MCF 10A (cell line): Measurements from ENCODE around the gene KRTCAP2. TPM values are rescaled to one million over a fixed set of nuclear protein-coding genes. Genes with fewer than 3 reads are reported as not detected.

Experiments used
- BruUV-seq: library from RNA; stranded (reverse); fragments of 400-500 nt; replicated peaks from 2 replicates; lab custom pipeline; 2021; lab: Mats Ljungman, UMichigan
- CTCF ChIA-PET: fragments of 300-600 bp; sonication (Branson Sonifier 250); formaldehyde crosslinking; extraction: SDS; loops from one replicate; lab custom pipeline; 2021; ENCODE audit warnings: antibody characterized with exemption, inconsistent platforms; lab: Yijun Ruan, JAX
- POLR2A ChIA-PET: fragments of 300-600, 350-650 bp; sonication (Branson Sonifier 250); formaldehyde crosslinking; extraction: SDS; loops from one replicate; lab custom pipeline; 2020; ENCODE audit warnings: antibody characterized with exemption, inconsistent platforms; lab: Yijun Ruan, JAX
- DNase-seq: peaks from one replicate; pipeline ENCODE4 v3.0.0-alpha.2; 2018; ENCODE audit not compliant: unreplicated experiment
- H3K27ac Mint-ChIP-seq: one replicate; pipeline ENCODE4 v1.8.0; 2022; ENCODE audit warnings: mild to moderate bottlenecking, low read depth, mixed read lengths; ENCODE audit not compliant: unreplicated experiment
- H3K27me3 Mint-ChIP-seq: one replicate; pipeline ENCODE4 v1.8.0; 2022; ENCODE audit warnings: mixed read lengths; ENCODE audit not compliant: insufficient read depth, unreplicated experiment
- H3K36me3 Mint-ChIP-seq: one replicate; pipeline ENCODE4 v1.8.0; 2022; ENCODE audit warnings: mild to moderate bottlenecking, moderate library complexity, mixed read lengths; ENCODE audit not compliant: insufficient read depth, unreplicated experiment
- H3K4me1 Mint-ChIP-seq: one replicate; pipeline ENCODE4 v1.8.0; 2022; ENCODE audit warnings: mixed read lengths; ENCODE audit not compliant: insufficient read depth, unreplicated experiment
- H3K4me3 Mint-ChIP-seq: one replicate; pipeline ENCODE4 v1.8.0; 2022; ENCODE audit warnings: mild to moderate bottlenecking, moderate library complexity, mixed read lengths; ENCODE audit not compliant: unreplicated experiment
- H3K9me3 Mint-ChIP-seq: one replicate; pipeline ENCODE4 v1.8.0; 2022; ENCODE audit warnings: mixed read lengths; ENCODE audit not compliant: unreplicated experiment
- intact Hi-C: fragments of 100-400 bp; cut with micrococcal nuclease; formaldehyde crosslinking; loops from 2 replicates; pipeline ENCODE4 v1.14.1; 2022
- total RNA-seq: library from RNA; stranded (reverse); gene quantifications from 2 replicates; pipeline ENCODE4 v1.2.3, GENCODE V29; 2022
- TF ChIP-seq, protein P1 (sequence below): fragments of 200-600 bp; IDR thresholded peaks from one replicate; pipeline ENCODE4 v1.8.0; 2022; ENCODE audit warnings: antibody characterized with exemption, mild to moderate bottlenecking; ENCODE audit not compliant: unreplicated experiment

KRTCAP2 gene
- total RNA-seq, 1 experiment from 2014 or later, result 313 TPM

DNA sequence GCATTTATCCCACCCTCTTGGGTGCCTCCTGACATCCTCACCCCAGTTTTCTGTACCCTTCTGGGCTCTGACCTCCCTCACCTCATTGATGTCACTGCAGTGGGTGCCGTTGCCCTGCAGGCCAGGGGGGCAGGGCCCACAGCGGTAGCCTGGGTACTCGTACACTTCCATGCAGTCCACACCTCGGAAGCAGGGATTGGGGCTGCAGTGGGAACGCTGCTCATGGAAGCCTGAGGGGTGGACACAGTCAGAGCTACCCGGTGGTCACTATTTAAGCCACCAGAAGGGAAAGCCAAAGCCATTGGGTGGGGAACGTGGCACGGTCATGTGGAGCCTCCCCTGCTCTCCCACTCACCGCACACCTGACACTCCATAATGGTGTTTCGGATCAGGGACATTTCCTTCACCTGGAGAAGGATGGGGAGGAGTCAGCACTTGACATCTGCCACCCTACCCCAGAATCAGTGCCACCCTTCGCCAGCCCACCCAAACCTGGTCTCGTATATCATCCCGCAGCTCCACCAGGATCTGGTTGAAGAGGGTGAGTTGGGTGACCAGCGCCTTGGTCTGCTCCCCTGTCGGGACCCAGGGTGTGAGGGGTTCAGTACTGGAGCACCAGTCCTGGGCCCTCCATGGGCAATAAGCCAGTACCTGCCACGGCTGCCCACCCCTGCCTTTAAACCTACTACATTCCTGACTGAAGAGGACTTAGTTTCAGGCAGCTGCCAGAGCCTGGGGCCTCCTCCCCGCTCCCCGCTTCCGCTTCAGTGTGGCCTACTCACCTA lies 29.8 kb upstream of the KRTCAP2 start:
- no TSS peak for BruUV-seq
- no peaks in the 10 kb centered on the region for H3K9me3 Mint-ChIP-seq
- TF ChIP-seq, protein P1, sequence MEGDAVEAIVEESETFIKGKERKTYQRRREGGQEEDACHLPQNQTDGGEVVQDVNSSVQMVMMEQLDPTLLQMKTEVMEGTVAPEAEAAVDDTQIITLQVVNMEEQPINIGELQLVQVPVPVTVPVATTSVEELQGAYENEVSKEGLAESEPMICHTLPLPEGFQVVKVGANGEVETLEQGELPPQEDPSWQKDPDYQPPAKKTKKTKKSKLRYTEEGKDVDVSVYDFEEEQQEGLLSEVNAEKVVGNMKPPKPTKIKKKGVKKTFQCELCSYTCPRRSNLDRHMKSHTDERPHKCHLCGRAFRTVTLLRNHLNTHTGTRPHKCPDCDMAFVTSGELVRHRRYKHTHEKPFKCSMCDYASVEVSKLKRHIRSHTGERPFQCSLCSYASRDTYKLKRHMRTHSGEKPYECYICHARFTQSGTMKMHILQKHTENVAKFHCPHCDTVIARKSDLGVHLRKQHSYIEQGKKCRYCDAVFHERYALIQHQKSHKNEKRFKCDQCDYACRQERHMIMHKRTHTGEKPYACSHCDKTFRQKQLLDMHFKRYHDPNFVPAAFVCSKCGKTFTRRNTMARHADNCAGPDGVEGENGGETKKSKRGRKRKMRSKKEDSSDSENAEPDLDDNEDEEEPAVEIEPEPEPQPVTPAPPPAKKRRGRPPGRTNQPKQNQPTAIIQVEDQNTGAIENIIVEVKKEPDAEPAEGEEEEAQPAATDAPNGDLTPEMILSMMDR, result no peak
- ChIA-PET POLR2A (interaction anchor here (0.6 to 9.2 kb wide), 5 partner anchors 9 to 121 kb away, joined by 3 to 131 read pairs (median 3); partner anchors contain the start of gene KRTCAP2), CTCF (interaction anchor here (0.6 to 9.1 kb wide), 8 partner anchors 8 to 982 kb away, joined by 3 to 111 read pairs (median 6); partner anchors contain the start of genes KRTCAP2 and UBAP2L)
- H3K4me1 Mint-ChIP-seq, result peaks cover 11% of the 10 kb centered on the region
- H3K4me3 Mint-ChIP-seq, result no peak overlapping the region
- peaks cover 54% of the 10 kb centered on the region for H3K36me3 Mint-ChIP-seq
- no peaks in the 10 kb centered on the region for H3K27me3 Mint-ChIP-seq
- no peak for DNase-seq
- no peak overlapping the region for H3K27ac Mint-ChIP-seq
- intact Hi-C loops, result no loop called here

DNA sequence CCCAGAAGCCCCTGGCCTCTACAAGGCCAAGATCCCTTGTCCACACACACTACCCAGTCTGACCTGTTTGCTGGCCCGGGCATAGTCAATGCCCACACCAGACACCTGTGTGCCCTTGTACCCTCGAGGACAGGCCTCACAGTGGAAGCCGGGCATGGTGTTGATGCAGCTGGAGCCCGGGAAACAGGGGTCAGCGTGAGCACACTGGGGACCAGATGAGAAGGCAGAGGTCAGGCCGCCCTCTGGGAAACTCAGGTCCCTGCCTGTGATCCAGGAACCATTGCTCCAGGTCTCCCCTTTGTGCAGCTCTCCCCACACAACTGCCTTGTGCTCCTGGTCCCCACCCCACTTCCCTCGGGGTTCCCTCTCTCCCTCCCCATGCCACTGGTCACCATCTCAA lies 29.1 kb upstream of the KRTCAP2 start:
- TF ChIP-seq, protein P1, result no peak
- peaks cover 5% of the 10 kb centered on the region for H3K4me1 Mint-ChIP-seq
- H3K27me3 Mint-ChIP-seq, result no peaks in the 10 kb centered on the region
- no peak overlapping the region for H3K4me3 Mint-ChIP-seq
- no peak for DNase-seq
- H3K36me3 Mint-ChIP-seq, result peaks cover 53% of the 10 kb centered on the region
- ChIA-PET POLR2A (interaction anchor here (1.5 to 9.2 kb wide), 2 partner anchors 8 to 24 kb away, joined by 3 to 131 read pairs; no protein-coding TSS in a partner anchor), CTCF (interaction anchor here (0.6 to 9.1 kb wide), 8 partner anchors 7 to 982 kb away, joined by 3 to 111 read pairs (median 6); partner anchors contain the start of genes ENTREP3, KRTCAP2 and UBAP2L)
- intact Hi-C loops, result no loop called here
- H3K27ac Mint-ChIP-seq, result no peak overlapping the region
- no TSS peak for BruUV-seq
- no peaks in the 10 kb centered on the region for H3K9me3 Mint-ChIP-seq

DNA sequence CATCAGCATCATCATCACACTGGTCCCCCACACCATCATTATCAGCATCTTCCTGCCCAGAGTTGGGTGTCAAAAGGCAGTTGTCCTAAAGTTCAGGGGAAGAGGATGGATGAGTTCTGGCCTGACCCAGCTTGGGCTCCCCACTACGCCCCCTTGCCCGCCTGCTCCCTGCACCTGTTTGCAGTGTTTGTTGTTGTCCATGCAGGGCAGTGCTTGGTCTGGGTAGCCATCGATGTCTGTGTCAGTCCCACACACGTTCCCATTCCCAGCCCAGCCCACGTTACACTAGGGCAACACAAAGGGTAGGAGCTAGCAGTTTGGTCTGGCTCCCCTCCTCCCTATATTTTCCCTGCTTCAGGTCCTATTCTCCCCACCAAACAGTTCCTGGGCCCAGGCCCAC lies 27.8 kb upstream of the KRTCAP2 start:
- Mint-ChIP-seq H3K27me3 (no peaks in the 10 kb centered on the region), H3K27ac (no peak overlapping the region), H3K36me3 (peaks cover 57% of the 10 kb centered on the region), H3K4me1 (peaks cover 7% of the 10 kb centered on the region), H3K4me3 (no peak overlapping the region), H3K9me3 (no peaks in the 10 kb centered on the region)
- CTCF ChIA-PET, result interaction anchor here (1.2 to 2.4 kb wide), 4 partner anchors 24 to 50 kb away, joined by 4 to 15 read pairs (median 6); partner anchors contain the start of gene KRTCAP2
- no TSS peak for BruUV-seq
- TF ChIP-seq, protein P1, result no peak
- DNase-seq, result no peak
- POLR2A ChIA-PET, result interaction anchor here (0.6 to 1.1 kb wide), 4 partner anchors 23 to 830 kb away, joined by 3 to 4 read pairs (median 4); a partner anchor contains a TSS
- intact Hi-C loops, result no loop called here

DNA sequence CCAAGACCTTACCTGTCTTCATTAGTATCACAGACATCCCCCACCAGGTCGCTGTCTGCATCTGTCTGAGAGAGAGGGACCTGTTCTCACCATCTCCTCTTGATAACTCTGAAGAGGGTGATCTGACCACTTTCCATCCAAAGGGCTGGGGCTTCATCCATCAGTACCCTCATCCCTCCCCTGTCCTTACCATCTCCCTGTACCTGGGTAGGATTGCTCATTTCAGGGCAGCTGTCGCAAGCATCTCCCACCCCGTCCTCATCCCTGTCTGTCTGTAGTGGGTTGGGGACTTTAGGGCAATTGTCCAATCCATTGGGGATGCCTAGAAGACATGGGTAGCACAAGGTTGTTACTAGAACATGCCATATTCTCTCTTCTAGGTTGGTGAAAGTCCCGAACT lies 26.7 kb upstream of the KRTCAP2 start:
- no peak overlapping the region for H3K4me3 Mint-ChIP-seq
- intact Hi-C loops, result no loop called here
- TF ChIP-seq, protein P1, result no peak
- peaks cover 64% of the 10 kb centered on the region for H3K36me3 Mint-ChIP-seq
- H3K9me3 Mint-ChIP-seq, result no peaks in the 10 kb centered on the region
- DNase-seq, result no peak
- ChIA-PET POLR2A (no interaction called here), CTCF (interaction anchor here (2.4 kb wide), 1 partner anchor 27 kb away, joined by 15 read pairs; the partner anchor contains the start of gene KRTCAP2)
- no peaks in the 10 kb centered on the region for H3K27me3 Mint-ChIP-seq
- H3K27ac Mint-ChIP-seq, result no peak overlapping the region
- BruUV-seq, result no TSS peak
- peaks cover 7% of the 10 kb centered on the region for H3K4me1 Mint-ChIP-seq
